ENCODE data around the gene MYEOV.

MYEOV gene

DNA sequence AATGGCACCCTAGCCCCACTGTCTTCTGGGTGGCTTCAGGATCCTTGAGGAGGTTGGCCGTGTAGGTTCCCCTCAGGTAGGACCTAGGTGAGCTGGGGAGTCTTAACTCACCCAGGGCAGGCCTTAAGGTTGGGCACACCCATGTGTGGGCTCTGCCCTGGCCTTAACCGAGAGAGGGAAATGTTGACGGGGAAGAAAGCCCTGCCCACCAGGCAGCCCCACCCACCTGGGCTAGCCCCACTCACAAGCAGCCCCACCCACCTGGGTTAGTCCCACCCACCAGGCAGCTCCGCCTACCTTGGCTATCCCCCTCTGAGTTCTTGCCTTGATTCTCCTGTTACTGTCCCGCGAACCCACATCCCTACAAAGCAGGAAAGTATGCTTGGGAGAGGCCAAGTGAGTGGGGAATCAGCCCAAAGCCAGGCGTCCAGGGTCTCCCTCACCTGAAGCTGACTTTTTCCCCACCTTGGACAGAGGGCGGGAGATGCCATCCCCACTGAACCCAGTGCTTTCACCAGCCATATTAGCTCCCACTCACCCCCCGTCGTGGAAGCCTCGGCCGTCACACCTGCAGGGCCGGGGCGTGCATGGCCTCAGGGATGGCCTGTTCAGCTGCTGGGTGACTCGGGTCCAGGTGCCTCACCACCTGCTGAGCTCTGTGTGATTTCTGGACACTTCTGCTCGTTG, at the start of gene MYEOV:
Gene MYEOV, plus strand, starts transcription at position 337 of the 687 bp plus-strand sequence. CDS start 1,200 bp downstream, outside the sequence.
- DNase-seq (ENCODE audit: low read depth): no peak

DNA sequence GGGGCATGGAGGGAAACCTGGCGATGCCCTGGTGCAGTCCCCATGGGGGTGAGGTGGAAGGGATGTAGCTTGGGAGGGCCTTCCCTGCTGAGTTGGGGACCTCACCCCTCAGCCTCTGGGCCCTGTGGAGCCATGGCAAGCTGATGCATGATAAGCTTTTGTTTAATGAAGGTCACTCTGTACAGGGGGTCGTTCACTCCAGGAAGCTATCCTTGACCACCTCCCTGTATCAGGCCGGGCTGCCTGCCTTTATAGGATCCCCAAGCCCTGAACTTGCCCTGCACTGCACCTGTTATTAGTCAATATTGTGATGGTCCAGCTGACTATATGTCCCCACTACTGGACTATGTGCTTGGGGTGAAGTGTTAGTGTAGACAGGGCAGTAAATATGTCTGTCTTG, 49.7 kb upstream of the MYEOV start:
- DNase-seq (ENCODE audit: low read depth): no peak

DNA sequence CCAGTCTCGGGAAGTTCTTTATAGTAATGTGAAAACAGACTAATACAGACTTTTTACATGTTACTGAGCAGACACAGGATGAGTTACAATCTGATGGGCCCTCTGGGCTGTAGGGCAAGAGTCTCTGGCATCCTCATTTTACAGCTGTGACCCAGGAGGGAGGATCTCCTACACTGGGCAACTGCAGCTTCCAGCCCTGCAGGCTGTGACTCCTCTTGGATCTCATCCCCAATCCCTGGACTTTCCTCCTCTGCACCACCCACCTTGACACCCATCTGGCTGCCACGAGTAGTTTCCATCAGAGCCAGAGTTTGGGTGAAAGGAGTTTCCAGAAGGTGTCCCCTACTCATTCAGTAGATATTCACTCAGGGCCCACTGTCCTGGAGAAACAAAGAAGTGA, 48.9 kb upstream of the MYEOV start:
- no peak for DNase-seq (ENCODE audit: low read depth)

DNA sequence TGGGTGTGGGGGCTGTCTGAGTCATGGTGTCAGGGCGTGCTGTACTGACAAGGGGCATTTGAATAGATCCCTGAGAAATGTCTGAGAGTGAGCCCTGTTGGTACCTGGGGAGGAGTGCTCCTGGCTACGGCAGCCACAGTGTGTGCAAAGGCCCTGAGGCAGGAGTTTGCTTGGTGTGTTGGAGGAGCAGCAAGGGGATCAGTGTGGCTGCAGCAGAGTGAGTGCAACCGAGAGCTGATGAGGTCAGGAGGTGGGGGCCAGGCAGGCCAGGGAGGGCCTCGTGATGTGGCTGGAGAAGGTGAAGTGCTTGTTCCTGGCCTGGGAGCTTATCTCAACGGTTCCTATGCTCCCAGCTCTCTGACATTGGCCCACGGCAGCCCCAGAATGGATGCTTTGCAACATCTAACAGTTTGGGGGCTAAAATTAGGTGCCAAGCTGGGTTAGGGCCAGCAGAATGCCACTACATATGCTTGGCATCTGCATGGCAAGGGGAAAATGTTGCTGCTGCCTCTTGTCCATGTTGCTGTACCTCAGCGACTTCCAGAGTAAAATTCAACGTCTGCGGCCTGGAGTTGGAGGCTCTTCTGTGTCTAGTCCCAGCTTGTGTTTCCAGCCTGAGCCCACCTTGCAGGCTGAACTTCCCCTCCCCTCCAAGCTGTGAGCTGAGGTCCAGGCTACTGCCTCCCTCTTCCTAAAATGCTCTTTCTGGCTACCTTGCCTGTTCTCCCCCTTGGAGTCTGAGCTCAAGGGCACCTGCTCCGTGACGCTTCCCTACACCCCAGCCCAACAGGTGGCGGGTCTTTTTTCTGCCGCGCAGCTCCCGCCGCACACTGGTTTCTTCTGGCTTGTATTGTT, 48.2 kb upstream of the MYEOV start:
- DNase-seq (ENCODE audit: low read depth): no peak

DNA sequence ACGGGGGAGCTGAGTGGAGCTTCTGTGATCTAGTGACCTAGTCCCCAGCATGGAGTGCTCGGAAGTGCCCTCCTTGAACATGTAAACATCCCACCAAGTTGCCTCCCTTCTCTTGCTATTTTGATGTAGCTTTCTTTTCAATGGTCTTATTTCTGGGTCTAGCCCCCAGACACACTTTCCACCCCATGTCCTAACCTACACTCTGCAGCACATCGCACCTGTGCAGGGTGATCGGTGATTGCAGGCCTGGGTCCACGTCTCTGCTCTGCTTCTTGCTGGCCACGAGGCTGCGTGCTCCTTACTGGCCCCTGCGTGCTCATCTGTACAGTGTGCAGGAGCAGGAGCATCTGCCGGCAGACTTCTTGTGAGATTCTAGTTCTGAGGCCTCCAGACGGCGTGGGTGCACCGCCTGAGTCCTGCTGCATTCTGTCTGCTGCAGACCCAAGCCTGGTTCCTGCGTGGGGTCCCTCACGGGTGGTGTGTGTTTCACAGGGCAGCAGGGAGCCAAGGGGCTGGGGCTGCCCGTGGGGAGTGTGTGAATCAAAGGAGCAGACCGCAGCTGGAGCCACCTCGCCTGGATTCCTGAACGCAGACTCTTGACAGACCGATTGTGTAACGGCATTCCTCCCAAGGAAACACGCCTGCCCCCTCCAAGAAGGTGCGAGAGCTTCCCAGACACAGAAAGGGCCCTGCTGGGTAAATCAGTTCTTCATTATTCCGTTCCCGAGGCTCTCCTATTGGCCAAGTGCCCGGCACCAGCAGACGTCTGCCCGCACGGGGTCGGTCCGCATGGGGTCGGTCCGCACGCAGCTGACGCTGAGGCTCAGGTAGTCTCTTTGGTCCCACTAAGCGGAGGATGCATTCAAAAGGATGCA, 44.4 kb upstream of the MYEOV start:
- no peak for DNase-seq (ENCODE audit: low read depth)

DNA sequence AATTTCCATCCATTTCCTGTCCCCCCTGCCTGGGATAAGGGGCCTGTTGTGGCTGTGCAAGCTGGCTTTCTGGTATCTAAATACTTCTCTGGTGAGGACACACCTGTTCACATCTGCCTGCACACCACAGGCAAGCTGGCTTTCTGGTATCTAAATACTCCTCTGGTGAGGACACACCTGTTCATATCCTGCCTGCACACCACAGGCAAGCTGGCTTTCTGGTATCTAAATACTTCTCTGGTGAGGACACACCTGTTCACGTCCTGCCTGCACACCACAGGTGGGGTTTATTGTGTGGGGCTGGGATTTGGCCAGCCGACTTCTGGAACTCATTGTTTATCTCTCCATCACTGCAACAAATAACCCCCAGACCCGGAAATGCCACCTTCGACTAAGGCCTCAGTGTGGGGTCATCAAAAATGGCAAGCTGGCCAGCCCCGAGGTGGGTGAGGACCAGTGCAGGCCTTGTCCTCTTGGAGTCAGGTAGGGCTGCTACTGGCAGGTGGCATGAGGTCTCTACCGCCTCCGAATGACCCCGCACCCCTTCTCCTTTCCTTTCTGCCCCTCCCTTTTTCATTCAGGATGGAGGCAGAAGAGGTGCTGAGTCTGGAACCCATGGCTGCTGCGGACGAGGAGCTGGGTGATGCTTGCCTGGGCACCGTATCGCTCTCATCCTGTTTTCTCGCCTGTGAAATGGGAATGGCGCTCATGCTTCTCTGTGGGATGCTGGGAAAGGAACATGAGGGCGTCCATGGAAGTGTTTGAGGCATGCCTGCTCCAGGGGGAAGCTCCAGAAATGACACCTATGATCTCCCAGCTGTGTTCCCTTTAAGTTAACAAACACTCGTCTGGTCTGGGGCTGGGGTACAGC, 43.5 kb upstream of the MYEOV start:
- DNase-seq (ENCODE audit: low read depth): no peak

DNA sequence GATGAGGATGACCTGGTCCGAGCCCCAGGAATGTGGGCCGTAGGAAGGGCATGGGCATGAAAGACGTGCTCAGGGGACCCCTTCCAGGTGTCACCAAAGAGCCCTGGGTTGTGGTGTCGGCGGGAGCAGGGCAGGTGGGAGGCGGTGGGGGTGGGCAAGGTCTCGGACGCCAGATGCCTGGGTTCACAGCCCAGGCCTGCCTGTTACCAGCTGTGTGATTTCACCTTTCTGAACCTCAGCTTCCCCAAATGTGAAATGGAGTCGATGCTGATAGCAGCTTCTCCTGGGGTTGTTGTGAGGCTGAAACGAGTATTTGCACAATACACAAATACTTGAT, 42.9 kb upstream of the MYEOV start:
- DNase-seq (ENCODE audit: low read depth): no peak

DNA sequence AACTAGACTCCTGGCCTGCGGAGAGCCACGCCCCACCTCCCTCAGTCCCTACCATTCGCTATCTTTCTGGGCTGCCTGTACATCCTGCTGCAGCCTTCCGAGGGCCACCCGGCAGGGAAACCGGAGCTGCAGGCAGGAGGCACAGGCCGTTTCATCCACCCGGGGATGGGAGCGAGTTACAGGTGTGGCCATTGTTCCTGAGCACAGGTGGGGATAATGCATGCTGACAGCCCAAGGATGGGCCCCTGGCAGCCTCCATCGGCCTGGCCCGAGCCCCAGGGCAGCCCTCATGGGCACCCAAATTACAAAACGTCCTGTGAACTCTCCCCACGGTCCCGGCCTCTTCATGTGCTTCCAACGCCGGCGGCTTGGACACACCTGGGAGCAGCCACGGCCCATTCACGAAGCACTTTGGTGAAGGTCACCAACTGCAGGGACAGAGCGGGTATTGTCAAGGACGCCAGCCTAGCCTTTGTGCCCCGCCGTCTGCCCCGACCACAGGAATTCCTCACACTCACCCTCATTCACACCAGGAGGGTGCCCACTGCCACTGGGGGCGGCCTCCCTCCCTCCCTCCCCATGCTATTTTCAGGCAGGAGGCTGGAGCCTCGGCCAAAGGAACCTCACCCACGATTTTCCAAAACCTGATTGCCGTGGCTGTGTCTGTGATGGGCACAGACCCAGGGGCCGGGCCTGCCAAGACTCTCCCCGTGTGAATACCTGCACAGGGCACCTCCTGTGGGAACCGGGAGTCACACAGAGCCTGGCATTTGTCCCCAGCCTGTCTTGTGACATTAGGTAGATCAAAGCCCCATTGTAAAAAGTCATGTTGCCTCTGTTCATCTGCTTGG, 42.1 kb upstream of the MYEOV start:
- DNase-seq (ENCODE audit: low read depth): no peak

DNA sequence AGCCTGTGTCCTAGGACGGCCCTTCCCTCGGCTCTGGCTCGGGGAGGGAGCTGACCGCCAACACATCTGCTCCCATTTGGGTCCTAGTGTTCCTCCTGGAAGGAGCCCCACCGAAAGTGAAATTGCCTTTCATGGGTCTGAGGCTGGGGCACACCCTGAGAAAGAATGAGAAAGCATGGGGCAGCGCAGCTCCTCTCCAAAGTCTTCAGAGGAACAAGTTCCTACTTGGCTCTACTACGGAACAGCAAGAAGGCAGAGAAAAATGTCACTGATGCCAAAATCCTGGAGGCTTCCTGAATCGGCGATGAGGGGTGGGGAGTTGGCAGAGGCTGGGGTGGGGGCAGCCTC, 41.5 kb upstream of the MYEOV start:
- no peak for DNase-seq (ENCODE audit: low read depth)

DNA sequence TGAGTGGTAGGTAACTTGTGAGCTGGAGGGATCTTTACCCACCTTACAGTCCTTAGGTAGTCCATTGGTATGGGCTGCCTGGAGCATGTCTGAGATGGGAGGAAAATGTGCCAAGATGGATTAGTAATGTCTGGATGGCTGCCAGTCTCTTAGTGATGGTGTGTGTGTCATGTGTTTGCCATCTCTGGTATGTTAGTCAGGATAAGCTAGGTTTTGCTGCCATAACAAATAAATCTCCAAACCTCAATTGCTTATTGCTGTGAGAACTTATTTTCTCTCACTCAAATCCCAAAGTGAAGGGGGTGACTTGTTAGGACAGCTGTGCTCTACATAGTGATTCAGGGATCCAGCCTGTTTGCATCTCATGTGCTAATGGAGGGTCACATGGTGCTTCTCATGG, 40.9 kb upstream of the MYEOV start:
- DNase-seq (ENCODE audit: low read depth): no peak

DNA sequence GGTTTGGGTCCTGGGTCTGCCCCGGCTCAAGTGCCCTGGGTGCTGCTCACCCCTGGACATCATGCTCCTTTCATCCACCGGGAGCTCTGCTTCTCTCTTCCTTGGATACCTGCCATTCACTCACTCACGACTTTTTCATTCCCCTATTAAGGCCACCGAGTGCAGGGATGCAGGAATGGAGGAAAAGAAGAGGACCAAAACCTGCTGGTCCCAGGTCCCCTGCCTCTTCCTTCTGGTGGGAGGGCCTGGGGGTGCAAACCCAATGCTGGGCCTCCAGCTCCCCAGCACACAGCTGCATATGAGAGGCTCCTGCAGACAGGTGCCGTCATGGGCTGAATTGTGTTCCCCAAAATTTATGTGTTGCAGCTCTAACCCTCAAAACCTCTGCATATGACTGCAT, 36.8 kb upstream of the MYEOV start:
- DNase-seq (ENCODE audit: low read depth): no peak

DNA sequence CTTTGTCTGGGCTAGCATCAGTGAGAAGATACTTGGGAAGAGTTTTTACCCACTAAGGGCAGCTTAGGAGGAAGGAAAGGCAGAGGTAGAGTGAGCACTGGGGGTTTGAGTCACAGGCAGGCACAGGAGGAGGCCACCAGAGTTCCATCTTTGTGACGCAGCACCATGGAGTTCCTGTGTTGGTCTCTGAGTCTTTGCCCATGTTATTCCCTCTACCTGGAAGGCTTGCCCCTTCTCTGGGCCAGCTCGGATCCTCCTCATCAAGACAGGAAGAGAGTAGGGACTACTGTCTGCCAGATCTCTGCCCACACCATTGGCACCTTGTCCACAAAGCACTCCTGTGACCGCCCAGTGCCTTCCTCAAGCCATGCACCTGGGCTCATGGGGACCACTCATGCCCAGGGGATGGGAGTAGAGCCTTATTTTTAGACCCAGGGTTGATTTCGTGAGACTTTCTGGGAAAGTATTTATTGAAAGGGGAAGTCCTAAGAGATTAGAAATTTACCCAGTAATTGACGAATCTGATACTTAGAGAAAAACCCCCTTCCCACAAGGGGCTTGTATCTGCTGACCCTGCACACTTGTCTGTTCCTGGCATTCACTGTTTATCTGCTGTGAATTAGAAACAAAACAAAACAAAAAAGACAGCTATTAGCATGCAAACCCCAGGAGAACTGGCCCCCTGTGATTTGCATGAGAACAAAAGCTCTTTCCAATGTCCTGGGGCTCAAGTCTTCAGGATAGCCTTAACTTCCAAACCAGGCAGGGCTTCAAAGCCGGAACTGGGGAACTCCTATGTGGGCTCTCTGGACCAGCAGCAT, 35.9 kb upstream of the MYEOV start:
- DNase-seq (ENCODE audit: low read depth): no peak

DNA sequence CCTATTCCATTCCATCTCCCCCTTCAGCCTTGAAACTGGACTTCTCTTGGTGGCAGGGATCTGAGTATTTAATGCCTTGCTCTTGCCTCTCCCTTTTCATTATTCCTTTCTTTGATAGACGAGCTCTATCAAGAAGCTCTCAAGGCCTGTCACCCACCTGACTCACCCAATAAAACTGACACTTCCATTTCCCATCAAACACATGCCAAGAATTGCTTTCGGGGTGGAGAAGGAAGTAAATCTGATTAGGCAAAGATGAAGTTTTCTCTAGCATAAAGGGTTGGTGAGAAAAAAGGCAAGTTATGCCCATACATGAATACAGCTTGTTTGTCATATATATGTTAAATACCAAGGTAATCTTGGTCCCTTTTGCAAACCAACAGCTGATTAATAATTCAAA, 34.9 kb upstream of the MYEOV start:
- DNase-seq (ENCODE audit: low read depth): no peak

DNA sequence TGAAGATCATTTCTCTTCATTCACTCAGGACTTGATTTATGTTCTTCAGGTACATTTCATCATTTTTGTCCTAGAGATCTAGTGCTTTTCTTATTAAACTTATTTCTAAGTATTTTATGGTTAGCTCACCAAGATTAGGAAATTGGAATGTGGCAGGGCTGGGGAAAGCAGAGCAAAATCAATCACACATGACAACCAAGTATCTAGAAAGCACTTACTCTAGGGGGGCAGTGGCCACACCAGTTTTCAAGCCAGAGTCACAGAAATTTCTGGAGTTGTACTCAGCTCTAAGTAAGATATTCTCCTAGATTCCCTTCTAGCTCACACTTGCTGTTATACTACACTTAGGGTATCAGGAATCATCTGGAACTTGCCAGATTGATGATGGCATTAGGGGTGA, 33.3 kb upstream of the MYEOV start:
- DNase-seq (ENCODE audit: low read depth): no peak

DNA sequence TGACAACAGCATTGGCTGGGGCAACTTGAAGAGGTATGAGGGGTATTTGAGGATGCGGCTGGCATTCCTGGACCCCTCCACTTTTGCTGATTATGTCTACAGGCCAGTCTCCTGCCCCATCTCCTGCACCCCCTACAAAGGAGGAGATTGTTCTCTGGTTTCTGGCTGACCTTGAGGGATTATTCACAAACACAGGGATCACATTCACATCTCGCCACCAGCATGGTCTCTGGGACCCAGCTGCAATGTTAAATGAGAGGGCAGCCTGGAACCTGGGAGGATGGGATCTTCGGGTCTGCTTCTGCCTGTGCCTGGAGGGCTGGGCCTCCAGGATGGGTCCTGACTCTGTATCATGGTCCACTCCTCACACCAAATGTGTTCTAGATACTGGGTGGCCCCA, 32.8 kb upstream of the MYEOV start:
- DNase-seq (ENCODE audit: low read depth): no peak

DNA sequence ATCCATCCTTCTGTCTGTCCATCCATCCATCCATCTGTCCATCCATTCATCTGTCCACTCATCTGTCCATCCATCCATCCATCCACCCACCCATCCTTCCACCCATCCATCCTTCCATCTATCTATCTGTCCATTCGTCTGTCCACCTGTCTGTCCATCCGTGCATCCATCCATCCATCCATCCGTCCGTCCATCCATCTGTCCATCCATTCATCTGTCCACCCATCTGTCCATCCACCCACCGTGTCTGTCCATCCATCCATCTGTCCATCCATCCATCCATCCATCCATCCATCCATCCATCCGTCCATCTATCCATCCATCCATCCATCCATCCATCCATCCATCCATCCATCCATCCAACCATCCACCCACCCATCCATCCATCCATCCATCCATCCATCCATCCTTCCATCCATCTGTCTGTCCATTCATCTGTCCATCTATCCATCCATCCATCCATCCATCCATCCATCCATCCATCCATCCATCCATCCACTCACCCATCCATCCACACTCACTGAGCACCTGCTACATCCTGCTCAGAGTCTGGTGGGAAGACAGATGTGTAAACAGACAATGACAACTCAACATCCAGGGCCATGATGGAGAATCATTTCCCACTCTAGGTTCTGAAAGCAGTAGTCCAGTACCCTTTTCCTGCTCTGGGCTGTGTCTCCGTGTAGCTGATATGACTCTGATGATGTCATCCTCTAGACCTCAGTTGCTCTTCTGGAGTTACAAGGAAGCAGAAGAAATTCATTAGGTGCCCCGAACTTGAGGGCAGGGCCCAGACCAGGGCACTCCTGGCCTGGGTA, 30.8 kb upstream of the MYEOV start:
- no peak for DNase-seq (ENCODE audit: low read depth)

DNA sequence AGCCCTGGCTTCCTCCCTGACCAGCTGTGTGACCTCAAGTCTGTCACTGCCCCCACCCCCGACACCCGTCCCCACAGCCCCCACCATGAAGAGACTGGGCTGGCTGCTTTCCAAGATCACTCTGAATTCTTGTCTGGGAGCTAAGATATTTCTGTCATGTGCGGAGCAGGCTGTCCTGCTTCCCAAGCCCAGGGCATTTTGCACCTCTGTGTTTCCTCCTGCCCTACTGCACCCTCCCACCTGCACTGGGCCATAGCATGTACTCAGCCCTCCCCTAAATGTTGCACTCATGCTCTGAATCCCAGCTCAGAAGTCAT, 30.3 kb upstream of the MYEOV start:
- no peak for DNase-seq (ENCODE audit: low read depth)

DNA sequence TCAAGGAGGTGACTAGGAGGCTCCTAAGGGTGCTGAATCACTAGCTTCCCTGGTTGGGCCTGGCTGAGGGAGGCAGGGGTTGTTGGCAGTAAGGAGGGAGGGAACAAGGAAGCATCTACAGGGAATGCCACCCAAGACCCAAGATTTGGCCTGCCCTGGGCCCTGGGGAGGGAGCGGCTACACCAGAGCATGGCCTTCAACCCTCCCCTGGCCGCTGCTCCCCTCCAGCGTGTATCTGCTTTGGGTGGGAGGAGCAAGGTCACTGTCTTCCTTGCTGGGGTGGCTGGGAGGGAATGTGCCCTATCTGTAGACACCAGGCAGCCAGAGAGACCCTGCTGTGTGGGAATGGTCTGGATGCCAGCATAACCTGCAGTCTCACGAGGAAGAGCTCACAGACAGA, 29.5 kb upstream of the MYEOV start:
- no peak for DNase-seq (ENCODE audit: low read depth)

DNA sequence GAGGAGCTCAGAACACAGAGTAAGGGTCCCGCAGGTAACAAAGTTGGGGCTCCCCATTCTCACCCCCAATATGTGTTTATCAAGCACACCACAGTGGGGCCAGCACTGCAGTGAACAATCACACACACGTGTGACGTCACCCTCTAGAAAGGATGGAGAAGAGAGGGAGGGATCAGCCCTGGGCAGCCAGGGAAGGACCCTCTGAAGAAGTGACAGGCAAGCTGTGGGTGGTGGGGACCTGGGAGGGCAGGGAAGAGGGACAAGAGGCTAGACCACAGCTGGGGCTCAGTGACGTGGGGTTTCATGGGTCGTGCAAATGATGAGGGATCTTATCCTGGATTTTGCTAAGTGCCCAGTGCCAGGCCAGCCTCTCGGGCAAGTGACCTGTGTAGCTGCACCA, 28.7 kb upstream of the MYEOV start:
- DNase-seq (ENCODE audit: low read depth): no peak
